ENCODE results near the gene RASL12. TPM values are rescaled to one million over a fixed set of nuclear protein-coding genes. Genes with fewer than 3 reads are reported as not detected.

RASL12 gene
- 0.30 and 4.1 TPM in 2 replicates for total RNA-seq (ENCODE audit: low replicate concordance)

GRCh38 chr15:65067645-65068402, at the start of gene RASL12:
Gene RASL12 (minus strand): TSS chr15:65067991. CDS start chr15:65067835, 156 bp downstream.

GRCh38 chr15:65115086-65115485, 47.3 kb upstream of the RASL12 start, which contains the start of gene UBAP1L:
Gene UBAP1L (minus strand): TSS chr15:65115200. CDS start chr15:65106215, 8,985 bp downstream.

GRCh38 chr15:65076486-65077290, 8.9 kb upstream of the RASL12 start, which contains the start of gene KBTBD13:
Gene KBTBD13 (plus strand): TSS chr15:65076746. CDS start chr15:65076816, 70 bp downstream.

GRCh38 chr15:65044724-65045481, 22.9 kb downstream of the RASL12 start, which contains the start of gene SLC51B:
Gene SLC51B (plus strand): TSS chr15:65045387. CDS start chr15:65050005, 4,618 bp downstream.

GRCh38 chr15:65028921-65029735, 38.7 kb downstream of the RASL12 start, which contains the start of gene MTFMT:
Gene MTFMT (minus strand): TSS chr15:65029639. CDS start chr15:65029613, 26 bp downstream.

Other genes with a start within 250 kb of the RASL12 start
- gene PIF1, start 242.3 kb downstream of the RASL12 start, total RNA-seq (ENCODE audit: low replicate concordance): 4.0 and 4.1 TPM in 2 replicates
- gene PLEKHO2, start 226.1 kb downstream of the RASL12 start, total RNA-seq (ENCODE audit: low replicate concordance): 12.6 and 48.2 TPM in 2 replicates
- 3.2 and 15.3 TPM in 2 replicates for gene ANKDD1A, start 156.1 kb downstream of the RASL12 start, total RNA-seq (ENCODE audit: low replicate concordance)
- gene SPG21, start 78.1 kb downstream of the RASL12 start, total RNA-seq (ENCODE audit: low replicate concordance): 41.0 and 62.0 TPM in 2 replicates
- 7.0 and 10.7 TPM in 2 replicates for gene MTFMT, start 38.4 kb downstream of the RASL12 start, total RNA-seq (ENCODE audit: low replicate concordance)
- not detected in 2 replicates for gene SLC51B, start 22.6 kb downstream of the RASL12 start, total RNA-seq (ENCODE audit: low replicate concordance)
- gene KBTBD13, start 8.8 kb upstream of the RASL12 start, total RNA-seq (ENCODE audit: low replicate concordance): under 0.01 TPM in 1 of 2 replicates, not detected in the other
- 0.53 and 0.94 TPM in 2 replicates for gene UBAP1L, start 47.2 kb upstream of the RASL12 start, total RNA-seq (ENCODE audit: low replicate concordance)
- 9.5 and 10.5 TPM in 2 replicates for gene PDCD7, start 65.8 kb upstream of the RASL12 start, total RNA-seq (ENCODE audit: low replicate concordance)
- 26.7 and 33.0 TPM in 2 replicates for gene CLPX, start 117.4 kb upstream of the RASL12 start, total RNA-seq (ENCODE audit: low replicate concordance)
- under 0.01 and 6.0 TPM in 2 replicates for gene CILP, start 143.5 kb upstream of the RASL12 start, total RNA-seq (ENCODE audit: low replicate concordance)
- 1.5 and 1.7 TPM in 2 replicates for gene PARP16, start 218.9 kb upstream of the RASL12 start, total RNA-seq (ENCODE audit: low replicate concordance)
- not detected in 2 replicates for gene RNU5A-1, start 228.1 kb upstream of the RASL12 start, total RNA-seq (ENCODE audit: low replicate concordance)
- gene RNU5B-1, start 236.7 kb upstream of the RASL12 start, total RNA-seq (ENCODE audit: low replicate concordance): not detected in 2 replicates

All from smooth muscle cell of the coronary artery (primary cell).